ENCODE results near the gene MTMR1. TPM values are rescaled to one million over a fixed set of nuclear protein-coding genes. Genes with fewer than 3 reads are reported as not detected.
A peak's percentile ranks its signal among the peaks of the same experiment; 100 is the strongest.

Gene MTMR1
- total RNA-seq, 2 experiments from 2014 or later, result 38.1 to 43.0 TPM

- POLR2A ChIA-PET, result interaction anchor here (1.3 to 1.6 kb wide), 2 partner anchors 9 to 10 kb away, joined by 4 to 6 read pairs; no protein-coding TSS in a partner anchor
- Mint-ChIP-seq H3K4me1 (peaks cover 42% of the 10 kb centered on the region), H3K36me3 (ENCODE audit: low read depth) (peaks cover 45% of the 10 kb centered on the region)
These were observed 8.2 kb downstream of the MTMR1 start for GRCh38 chrX:150701377-150701776.

GRCh38 chrX:150702966-150703694, 9.9 kb downstream of the MTMR1 start:
- no peaks in the 10 kb centered on the region for H3K9me3 Mint-ChIP-seq
- H3K27ac Mint-ChIP-seq, result peak overlapping the region; percentile 1
- DNase-seq, result no peak
- H3K4me3 Mint-ChIP-seq, result no peak overlapping the region
- ChIA-PET CTCF (interaction anchor here (0.7 to 1.4 kb wide), 4 partner anchors 10 to 19 kb away, joined by 3 to 9 read pairs (median 4); partner anchors contain the start of gene MTMR1), POLR2A (interaction anchor here (2.5 kb wide), 1 partner anchor 11 kb away, joined by 15 read pairs; the partner anchor contains the start of gene MTMR1)
- peaks cover 27% of the 10 kb centered on the region for H3K4me1 Mint-ChIP-seq
- H3K27me3 Mint-ChIP-seq, result no peaks in the 10 kb centered on the region
- peaks cover 49% of the 10 kb centered on the region for H3K36me3 Mint-ChIP-seq (ENCODE audit: low read depth)

More at GRCh38 chrX:150701377-150701776, 8.2 kb downstream of the MTMR1 start:
- no peak for DNase-seq
- H3K4me3 Mint-ChIP-seq, result no peak overlapping the region
- H3K27ac Mint-ChIP-seq, result no peak overlapping the region
- no peaks in the 10 kb centered on the region for H3K9me3 Mint-ChIP-seq
- CTCF ChIA-PET, result interaction anchor here (1.2 to 1.7 kb wide), 2 partner anchors 11 to 14 kb away, joined by 3 to 7 read pairs; no protein-coding TSS in a partner anchor
- H3K27me3 Mint-ChIP-seq, result no peaks in the 10 kb centered on the region

- ChIA-PET POLR2A (interaction anchor here (2.5 kb wide), 1 partner anchor 12 kb away, joined by 15 read pairs; the partner anchor contains the start of gene MTMR1), CTCF (interaction anchor here (0.7 to 1.4 kb wide), 3 partner anchors 11 to 20 kb away, joined by 3 to 5 read pairs (median 4); partner anchors contain the start of gene MTMR1)
- Mint-ChIP-seq H3K36me3 (ENCODE audit: low read depth) (peaks cover 49% of the 10 kb centered on the region), H3K9me3 (no peaks in the 10 kb centered on the region), H3K27ac (no peak overlapping the region), H3K4me1 (peaks cover 27% of the 10 kb centered on the region), H3K4me3 (no peak overlapping the region), H3K27me3 (no peaks in the 10 kb centered on the region)
- no peak for DNase-seq
These were observed 10.4 kb downstream of the MTMR1 start for GRCh38 chrX:150703695-150703974.

- CTCF ChIA-PET, result interaction anchor here (0.7 to 1.4 kb wide), 2 partner anchors 11 to 20 kb away, joined by 3 to 4 read pairs; partner anchors contain the start of gene MTMR1
- POLR2A ChIA-PET, result interaction anchor here (2.5 kb wide), 1 partner anchor 12 kb away, joined by 15 read pairs; the partner anchor contains the start of gene MTMR1
- no peak for DNase-seq
- Mint-ChIP-seq H3K27me3 (no peaks in the 10 kb centered on the region), H3K36me3 (ENCODE audit: low read depth) (peaks cover 50% of the 10 kb centered on the region), H3K27ac (no peak overlapping the region), H3K4me1 (peaks cover 26% of the 10 kb centered on the region), H3K9me3 (no peaks in the 10 kb centered on the region), H3K4me3 (no peak overlapping the region)
These were observed 10.9 kb downstream of the MTMR1 start for GRCh38 chrX:150704030-150704613.

GRCh38 chrX:150712619-150713018, 19.4 kb downstream of the MTMR1 start:
- Mint-ChIP-seq H3K4me3 (no peak overlapping the region), H3K9me3 (no peaks in the 10 kb centered on the region), H3K27ac (no peak overlapping the region), H3K27me3 (no peaks in the 10 kb centered on the region), H3K36me3 (ENCODE audit: low read depth) (peaks cover 17% of the 10 kb centered on the region), H3K4me1 (peaks cover 15% of the 10 kb centered on the region)
- DNase-seq, result no peak
- CTCF ChIA-PET, result interaction anchor here (1.2 kb wide), 1 partner anchor 29 kb away, joined by 5 read pairs; no protein-coding TSS in a partner anchor
- POLR2A ChIA-PET, result interaction anchor here (0.7 to 1.0 kb wide), 2 partner anchors 19 to 142 kb away, joined by 3 to 4 read pairs; no protein-coding TSS in a partner anchor

GRCh38 chrX:150715184-150715583, 22.0 kb downstream of the MTMR1 start:
- H3K27ac Mint-ChIP-seq, result no peak overlapping the region
- no peaks in the 10 kb centered on the region for H3K27me3 Mint-ChIP-seq
- peaks cover 13% of the 10 kb centered on the region for H3K4me1 Mint-ChIP-seq
- ChIA-PET POLR2A (interaction anchor here (1.1 kb wide), 1 partner anchor 22 kb away, joined by 4 read pairs; the partner anchor contains the start of gene MTMR1), CTCF (interaction anchor here (0.9 to 5.5 kb wide), 9 partner anchors 12 to 367 kb away, joined by 3 to 70 read pairs (median 4); partner anchors contain the start of gene MTMR1)
- H3K36me3 Mint-ChIP-seq (ENCODE audit: low read depth), result peaks cover 9% of the 10 kb centered on the region
- no peaks in the 10 kb centered on the region for H3K9me3 Mint-ChIP-seq
- no peak overlapping the region for H3K4me3 Mint-ChIP-seq
- no peak for DNase-seq

- H3K9me3 Mint-ChIP-seq, result no peaks in the 10 kb centered on the region
- ChIA-PET CTCF (interaction anchor here (1.0 to 2.6 kb wide), 3 partner anchors 12 to 46 kb away, joined by 3 to 11 read pairs (median 3); no protein-coding TSS in a partner anchor), POLR2A (no interaction called here)
- peaks cover 23% of the 10 kb centered on the region for H3K36me3 Mint-ChIP-seq (ENCODE audit: low read depth)
- no peak for DNase-seq
- peaks cover 6% of the 10 kb centered on the region for H3K4me1 Mint-ChIP-seq
- H3K27me3 Mint-ChIP-seq, result no peaks in the 10 kb centered on the region
- no peak overlapping the region for H3K27ac Mint-ChIP-seq
- H3K4me3 Mint-ChIP-seq, result no peak overlapping the region
These were observed 26.4 kb downstream of the MTMR1 start for GRCh38 chrX:150719621-150720020.

GRCh38 chrX:150729956-150730355, 36.8 kb downstream of the MTMR1 start:
- peaks cover 55% of the 10 kb centered on the region for H3K36me3 Mint-ChIP-seq (ENCODE audit: low read depth)
- POLR2A ChIA-PET, result no interaction called here
- H3K27me3 Mint-ChIP-seq, result no peaks in the 10 kb centered on the region
- DNase-seq, result no peak
- H3K27ac Mint-ChIP-seq, result no peak overlapping the region
- no peaks in the 10 kb centered on the region for H3K9me3 Mint-ChIP-seq
- CTCF ChIA-PET, result interaction anchor here (1.0 to 1.1 kb wide), 2 partner anchors 13 to 14 kb away, joined by 3 to 4 read pairs; no protein-coding TSS in a partner anchor
- peaks cover 12% of the 10 kb centered on the region for H3K4me1 Mint-ChIP-seq
- no peak overlapping the region for H3K4me3 Mint-ChIP-seq

- H3K27ac Mint-ChIP-seq, result no peak overlapping the region
- H3K4me3 Mint-ChIP-seq, result no peak overlapping the region
- ChIA-PET POLR2A (no interaction called here), CTCF (interaction anchor here (0.7 to 1.1 kb wide), 2 partner anchors 13 to 47 kb away, joined by 3 to 4 read pairs; no protein-coding TSS in a partner anchor)
- peaks cover 60% of the 10 kb centered on the region for H3K36me3 Mint-ChIP-seq (ENCODE audit: low read depth)
- no peak for DNase-seq
- no peaks in the 10 kb centered on the region for H3K9me3 Mint-ChIP-seq
- no peaks in the 10 kb centered on the region for H3K27me3 Mint-ChIP-seq
- peaks cover 17% of the 10 kb centered on the region for H3K4me1 Mint-ChIP-seq
These were observed 37.5 kb downstream of the MTMR1 start for GRCh38 chrX:150730719-150731118.

- POLR2A ChIA-PET, result no interaction called here
- Mint-ChIP-seq H3K4me1 (peaks cover 28% of the 10 kb centered on the region), H3K9me3 (no peaks in the 10 kb centered on the region), H3K4me3 (no peak overlapping the region), H3K27me3 (no peaks in the 10 kb centered on the region), H3K36me3 (ENCODE audit: low read depth) (peaks cover 65% of the 10 kb centered on the region), H3K27ac (no peak overlapping the region)
- CTCF ChIA-PET, result interaction anchor here (1.1 kb wide), 1 partner anchor 12 kb away, joined by 3 read pairs; no protein-coding TSS in a partner anchor
- no peak for DNase-seq
These were observed 38.6 kb downstream of the MTMR1 start for GRCh38 chrX:150731795-150732194.

- ChIA-PET CTCF (no interaction called here), POLR2A (interaction anchor here (1.3 kb wide), 1 partner anchor 10 kb away, joined by 3 read pairs; no protein-coding TSS in a partner anchor)
- H3K27me3 Mint-ChIP-seq, result no peaks in the 10 kb centered on the region
- DNase-seq, result no peak
- no peaks in the 10 kb centered on the region for H3K9me3 Mint-ChIP-seq
- peaks cover 83% of the 10 kb centered on the region for H3K36me3 Mint-ChIP-seq (ENCODE audit: low read depth)
- H3K27ac Mint-ChIP-seq, result peak overlapping the region; percentile 57
- peak overlapping the region; percentile 8 for H3K4me3 Mint-ChIP-seq
- H3K4me1 Mint-ChIP-seq, result peaks cover 29% of the 10 kb centered on the region
These were observed 43.3 kb downstream of the MTMR1 start for GRCh38 chrX:150736475-150736874.

GRCh38 chrX:150752124-150752523, 58.9 kb downstream of the MTMR1 start:
- ChIA-PET POLR2A (no interaction called here), CTCF (no interaction called here)
- Mint-ChIP-seq H3K9me3 (no peaks in the 10 kb centered on the region), H3K4me3 (no peak overlapping the region), H3K27ac (no peak overlapping the region), H3K4me1 (peaks cover 9% of the 10 kb centered on the region), H3K36me3 (ENCODE audit: low read depth) (peaks cover 21% of the 10 kb centered on the region), H3K27me3 (no peaks in the 10 kb centered on the region)
- DNase-seq, result no peak

GRCh38 chrX:150753357-150753756, 60.2 kb downstream of the MTMR1 start:
- no peak for DNase-seq
- ChIA-PET CTCF (no interaction called here), POLR2A (no interaction called here)
- Mint-ChIP-seq H3K27ac (no peak overlapping the region), H3K4me1 (peaks cover 9% of the 10 kb centered on the region), H3K36me3 (ENCODE audit: low read depth) (peaks cover 24% of the 10 kb centered on the region), H3K27me3 (no peaks in the 10 kb centered on the region), H3K9me3 (no peaks in the 10 kb centered on the region), H3K4me3 (no peak overlapping the region)

Data from activated CD4-positive, alpha-beta memory T cell treated with anti-CD3 and anti-CD28 coated beads, Interleukin-2, amount 10 ng/mL, durations not matched to agents 7 days and 5 days (primary cell).